GM12872 (cell line): ENCODE measurements around the gene MAD1L1.
A peak's percentile ranks its signal among the peaks of the same experiment; 100 is the strongest.

Source experiments
- TF ChIP-seq, protein P1 (sequence below): IDR thresholded peaks from 3 replicates; pipeline ENCODE4 v1.5.1; 2011; ENCODE audit warnings: low read depth, mild to moderate bottlenecking, low read length, moderate library complexity; ENCODE audit not compliant: insufficient read depth

The MAD1L1 gene

DNA sequence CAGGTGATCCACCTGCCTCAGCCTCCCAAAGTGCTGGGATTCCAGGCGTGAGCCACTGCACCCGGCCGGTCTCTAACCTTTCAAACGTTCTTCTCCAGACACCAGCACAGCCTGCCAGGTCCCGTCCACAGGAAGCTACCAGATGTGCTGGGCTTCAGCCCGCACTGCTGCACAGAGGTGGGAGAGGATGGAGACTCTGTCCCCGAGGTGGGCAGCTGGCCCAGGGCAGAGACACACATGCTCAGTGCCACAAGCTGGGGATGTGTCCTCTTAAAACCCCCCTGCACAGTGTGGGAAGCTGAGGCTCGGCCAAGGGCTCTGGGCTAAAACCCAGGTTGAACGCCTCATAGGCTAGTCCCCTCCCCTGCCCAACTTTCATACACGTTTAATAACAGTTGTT, 18.6 kb upstream of the MAD1L1 start:
- TF ChIP-seq, protein P1, sequence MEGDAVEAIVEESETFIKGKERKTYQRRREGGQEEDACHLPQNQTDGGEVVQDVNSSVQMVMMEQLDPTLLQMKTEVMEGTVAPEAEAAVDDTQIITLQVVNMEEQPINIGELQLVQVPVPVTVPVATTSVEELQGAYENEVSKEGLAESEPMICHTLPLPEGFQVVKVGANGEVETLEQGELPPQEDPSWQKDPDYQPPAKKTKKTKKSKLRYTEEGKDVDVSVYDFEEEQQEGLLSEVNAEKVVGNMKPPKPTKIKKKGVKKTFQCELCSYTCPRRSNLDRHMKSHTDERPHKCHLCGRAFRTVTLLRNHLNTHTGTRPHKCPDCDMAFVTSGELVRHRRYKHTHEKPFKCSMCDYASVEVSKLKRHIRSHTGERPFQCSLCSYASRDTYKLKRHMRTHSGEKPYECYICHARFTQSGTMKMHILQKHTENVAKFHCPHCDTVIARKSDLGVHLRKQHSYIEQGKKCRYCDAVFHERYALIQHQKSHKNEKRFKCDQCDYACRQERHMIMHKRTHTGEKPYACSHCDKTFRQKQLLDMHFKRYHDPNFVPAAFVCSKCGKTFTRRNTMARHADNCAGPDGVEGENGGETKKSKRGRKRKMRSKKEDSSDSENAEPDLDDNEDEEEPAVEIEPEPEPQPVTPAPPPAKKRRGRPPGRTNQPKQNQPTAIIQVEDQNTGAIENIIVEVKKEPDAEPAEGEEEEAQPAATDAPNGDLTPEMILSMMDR: no peak

DNA sequence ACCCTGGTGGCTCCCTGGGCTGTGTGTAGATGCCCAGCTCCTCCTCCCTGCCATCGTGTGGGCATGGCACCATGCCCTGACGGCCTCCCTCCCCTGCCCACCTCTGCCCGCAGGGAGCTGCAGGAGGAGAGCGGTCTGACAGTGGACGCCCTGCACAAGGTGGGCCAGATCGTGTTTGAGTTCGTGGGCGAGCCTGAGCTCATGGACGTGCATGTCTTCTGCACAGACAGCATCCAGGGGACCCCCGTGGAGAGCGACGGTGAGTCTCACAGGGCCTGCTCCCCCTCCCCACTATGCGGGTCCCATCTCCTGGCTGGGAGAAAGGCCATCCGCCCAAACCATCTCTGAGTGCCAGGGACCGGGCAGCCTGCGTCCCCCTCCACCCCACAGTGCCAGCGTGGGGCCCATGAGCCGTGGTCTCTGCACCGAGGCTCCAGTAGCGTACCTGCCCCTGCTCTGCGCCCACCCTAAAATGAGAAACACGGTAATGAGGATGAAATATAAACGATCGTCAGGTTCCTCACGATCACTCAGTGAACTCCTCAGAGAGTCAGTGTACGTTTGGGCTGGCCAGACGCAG, 17.1 kb upstream of the MAD1L1 start:
- TF ChIP-seq, protein P1: no peak

DNA sequence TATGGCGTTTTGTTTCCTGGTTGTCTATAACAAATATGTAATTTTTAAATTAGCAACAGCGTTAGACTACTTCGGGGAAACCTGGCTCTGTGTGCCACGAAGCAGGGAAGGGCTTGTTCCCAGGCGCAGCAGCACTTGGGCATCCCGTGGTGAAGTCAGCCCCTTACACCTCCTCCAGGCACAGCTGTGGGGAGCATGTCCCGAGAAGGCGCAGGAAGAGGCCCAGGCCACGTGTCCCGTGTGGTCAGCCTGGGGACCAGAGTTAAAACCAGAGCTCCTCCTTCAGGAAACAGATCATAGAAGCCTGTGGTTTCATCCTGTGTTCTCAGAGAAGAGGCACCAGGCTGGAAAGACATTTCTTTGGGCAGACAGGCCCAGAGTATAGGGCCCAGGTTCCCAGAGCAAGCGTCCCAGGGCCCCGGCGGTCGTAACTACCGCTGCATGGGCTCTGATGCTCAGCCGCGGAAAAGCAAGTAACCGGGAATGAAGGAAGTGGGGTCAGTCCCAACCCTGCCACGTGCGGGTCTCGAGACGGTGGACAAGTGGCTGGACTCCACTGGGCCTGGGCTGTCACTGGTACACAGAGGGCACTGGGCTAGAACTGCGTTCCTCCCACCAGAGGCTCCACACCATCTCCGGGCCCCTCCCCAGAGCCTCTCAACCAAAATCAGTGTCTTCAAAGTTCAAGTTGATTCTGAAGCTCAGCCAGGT, 16.4 kb upstream of the MAD1L1 start:
- TF ChIP-seq, protein P1: no peak

DNA sequence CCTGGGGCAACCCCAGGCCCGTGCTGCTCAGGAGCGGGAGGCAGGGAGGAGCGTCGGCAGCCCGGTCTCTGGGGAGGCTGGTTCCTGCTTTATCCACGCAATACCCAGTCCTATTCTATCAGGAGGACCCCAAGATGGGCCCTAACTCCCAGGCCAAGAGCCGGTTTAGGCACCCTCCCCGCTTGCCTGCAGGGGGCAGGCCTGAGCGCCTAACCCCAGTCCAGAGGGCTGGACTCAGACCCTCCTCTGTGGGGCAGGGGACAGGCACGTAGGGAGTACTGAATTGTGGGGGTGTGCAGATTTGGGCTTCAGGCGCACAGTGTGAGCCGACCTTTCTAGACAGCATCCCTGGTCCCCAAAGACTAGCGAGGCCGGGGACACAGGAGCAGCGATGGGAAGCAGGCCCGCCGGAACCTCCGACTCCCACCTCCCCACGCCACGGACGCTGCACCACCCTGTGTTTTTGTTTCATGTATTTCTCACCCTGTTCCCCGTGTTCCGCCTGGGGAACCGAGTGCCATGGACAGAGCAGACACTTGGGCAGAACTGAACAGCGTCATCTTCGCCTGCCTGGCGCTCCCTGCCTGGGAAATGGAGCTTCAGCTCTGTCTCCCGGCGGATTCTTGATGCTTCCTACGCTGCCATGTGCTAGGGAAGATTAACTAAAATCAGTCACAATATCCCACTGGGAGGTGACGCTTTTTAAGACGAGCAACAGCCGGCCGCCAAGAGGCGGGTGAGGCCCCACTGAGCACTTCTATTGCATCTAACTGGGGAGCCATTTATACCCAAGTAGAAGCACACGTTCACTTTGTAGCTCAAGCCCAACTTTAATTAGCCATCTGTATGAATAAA, 14.6 kb upstream of the MAD1L1 start:
- TF ChIP-seq, protein P1: peak; percentile 80

DNA sequence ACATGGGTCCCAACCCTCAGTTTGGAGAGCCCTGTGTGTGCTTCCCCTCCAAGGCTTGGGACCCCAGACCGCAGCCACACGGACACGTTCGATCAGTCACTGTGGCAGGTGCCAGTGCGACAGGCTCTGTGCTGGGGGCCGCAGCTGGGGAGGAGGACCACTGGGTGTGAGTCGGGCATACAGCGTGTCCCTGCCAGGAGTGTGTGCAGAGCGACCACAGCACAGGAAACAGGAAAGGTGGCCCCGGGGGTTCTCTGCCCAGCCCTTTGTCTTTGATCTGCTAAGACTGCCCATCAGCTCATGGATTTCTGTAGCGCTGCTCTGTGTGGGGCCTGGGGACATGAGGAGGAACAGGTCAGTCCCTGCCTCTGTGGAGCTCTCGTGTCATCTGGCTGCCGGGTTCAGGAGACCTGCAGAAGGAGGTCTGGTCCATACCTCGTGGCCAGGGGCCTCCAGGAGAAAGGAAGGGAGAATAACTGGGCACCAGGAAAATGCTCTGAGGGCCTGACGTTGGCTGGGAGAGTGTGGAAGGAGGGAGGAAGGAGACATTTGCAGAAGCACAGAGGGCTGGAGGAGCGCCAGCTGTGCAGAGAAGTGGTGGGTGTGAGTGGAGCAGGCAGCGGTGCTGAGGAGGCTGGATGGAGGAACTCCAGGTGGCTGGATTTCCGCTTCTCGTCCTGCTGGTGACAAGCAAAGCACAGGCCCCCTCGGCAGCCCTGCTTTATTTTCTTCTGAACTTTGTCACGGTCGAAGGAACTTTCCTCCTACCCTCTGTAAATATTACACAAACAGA, 13.3 kb upstream of the MAD1L1 start:
- TF ChIP-seq, protein P1: no peak

DNA sequence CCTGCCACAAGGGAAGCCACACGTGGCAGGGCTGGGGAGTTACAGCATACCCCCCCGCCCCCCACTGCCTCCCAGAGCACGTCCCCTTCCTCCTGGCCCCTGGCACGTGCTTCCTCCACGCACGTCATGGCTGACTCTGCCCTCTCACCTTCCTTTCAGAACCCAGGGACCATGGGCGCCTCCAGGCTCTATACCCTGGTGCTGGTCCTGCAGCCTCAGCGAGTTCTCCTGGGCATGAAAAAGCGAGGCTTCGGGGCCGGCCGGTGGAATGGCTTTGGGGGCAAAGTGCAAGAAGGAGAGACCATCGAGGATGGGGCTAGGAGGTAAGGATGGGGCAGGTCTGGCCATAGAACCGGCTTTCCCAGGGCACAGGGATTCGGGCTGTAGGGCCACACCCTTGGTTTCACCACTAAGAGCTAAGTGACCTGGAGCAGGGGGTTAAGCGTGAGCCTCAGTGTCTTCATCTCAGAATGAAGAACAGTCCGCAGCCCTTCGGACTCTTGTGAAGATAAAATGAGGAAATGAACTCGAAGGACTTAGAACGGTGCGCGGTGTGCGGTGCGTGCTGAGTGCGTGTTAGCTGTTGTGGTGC, 11.8 kb upstream of the MAD1L1 start:
- TF ChIP-seq, protein P1: no peak
